Body of pancreas (tissue), 4 donors: ENCODE measurements around the gene ARMS2.

Experiments
- CTCF ChIP-seq, 7 experiments: fragments of 450-650 bp in 4 of 7; fragments of 200-600 bp in 3 of 7; sonication (generic) in 3 of 7; IDR thresholded peaks; one replicate each; pipeline ENCODE4 v1.5.1; 2016 to 2019; ENCODE audit warnings: antibody characterized with exemption in 7 of 7
- POLR2A ChIP-seq, 3 donors: fragments of 450-650 bp; IDR thresholded peaks; one replicate each; pipeline ENCODE4 v1.6.1; 2016; ENCODE audit warnings: antibody characterized with exemption in 3 of 3, mild to moderate bottlenecking in 2 of 3

- TF ChIP-seq CTCF (IDR thresholded peaks at IDR 0.05) (no peak), POLR2A (IDR thresholded peaks at IDR 0.05) (peak in 1 of 3 donors; percentile 3)
These were observed 6.9 kb downstream of the ARMS2 start, which contains the start of gene HTRA1 for GRCh38 chr10:122461367-122461728.
